Astrocyte (in vitro differentiated cells and primary cell): ENCODE results near the gene HMGCR. TPM values are rescaled to one million over a fixed set of nuclear protein-coding genes. Genes with fewer than 3 reads are reported as not detected.

Source experiments
- DNase-seq: peaks from one replicate; pipeline ENCODE4 v3.0.0-alpha.2; 2010; ENCODE audit warnings: low read depth
- FAIRE-seq: peaks from 2 replicates; lab custom pipeline; 2011; peaks lifted over from hg19 to GRCh38; lab: Jason Lieb, UNC
- H2AFZ ChIP-seq: 2 replicates; pipeline ENCODE4 v1.6.0; 2012; ENCODE audit warnings: low read depth, low read length, inconsistent platforms
- H3K27ac ChIP-seq: 2 replicates; pipeline ENCODE4 v1.5.1; 2011; ENCODE audit warnings: low read depth, low read length, inconsistent platforms
- H3K27me3 ChIP-seq: 2 replicates; pipeline ENCODE4 v1.6.0; 2011; ENCODE audit warnings: low read length, inconsistent platforms; ENCODE audit not compliant: insufficient read depth
- H3K36me3 ChIP-seq: 2 replicates; pipeline ENCODE4 v1.5.1; 2011; ENCODE audit warnings: low read length, inconsistent platforms; ENCODE audit not compliant: insufficient read depth
- H3K4me1 ChIP-seq: 2 replicates; pipeline ENCODE4 v1.5.1; 2011; ENCODE audit warnings: low read length, inconsistent platforms; ENCODE audit not compliant: insufficient read depth
- H3K4me2 ChIP-seq: 2 replicates; pipeline ENCODE4 v1.6.0; 2012; ENCODE audit warnings: low read length, inconsistent platforms
- H3K4me3 ChIP-seq: 2 replicates; pipeline ENCODE4 v1.5.1; 2011; ENCODE audit warnings: low read depth, mild to moderate bottlenecking, low read length, inconsistent platforms; ENCODE audit not compliant: insufficient read depth
- H3K79me2 ChIP-seq: 2 replicates; pipeline ENCODE4 v1.6.0; 2012; ENCODE audit warnings: mild to moderate bottlenecking, low read length, inconsistent platforms; ENCODE audit not compliant: insufficient read depth
- H3K9ac ChIP-seq: 2 replicates; pipeline ENCODE4 v1.6.0; 2012; ENCODE audit warnings: mild to moderate bottlenecking, low read length, inconsistent platforms
- H3K9me3 ChIP-seq: 2 replicates; pipeline ENCODE4 v1.5.1; 2012; ENCODE audit warnings: low read depth, mild to moderate bottlenecking, low read length, inconsistent platforms; ENCODE audit not compliant: insufficient read depth
- H4K20me1 ChIP-seq: 2 replicates; pipeline ENCODE4 v1.6.0; 2012; ENCODE audit warnings: low read length, inconsistent platforms; ENCODE audit not compliant: insufficient read depth
- H3K27ac Mint-ChIP-seq: one replicate; pipeline ENCODE4 v1.8.0; 2021; ENCODE audit warnings: mild to moderate bottlenecking, mixed read lengths; ENCODE audit not compliant: unreplicated experiment
- H3K27me3 Mint-ChIP-seq: one replicate; pipeline ENCODE4 v1.8.0; 2021; ENCODE audit warnings: low read depth, mixed read lengths; ENCODE audit not compliant: unreplicated experiment
- H3K36me3 Mint-ChIP-seq: one replicate; pipeline ENCODE4 v1.8.0; 2021; ENCODE audit warnings: low read depth, mixed read lengths; ENCODE audit not compliant: unreplicated experiment
- H3K4me1 Mint-ChIP-seq: one replicate; pipeline ENCODE4 v1.8.0; 2021; ENCODE audit warnings: low read depth, mixed read lengths; ENCODE audit not compliant: unreplicated experiment
- H3K4me3 Mint-ChIP-seq: one replicate; pipeline ENCODE4 v1.8.0; 2021; ENCODE audit warnings: mild to moderate bottlenecking, moderate library complexity, mixed read lengths; ENCODE audit not compliant: unreplicated experiment
- H3K9me3 Mint-ChIP-seq: one replicate; pipeline ENCODE4 v1.8.0; 2021; ENCODE audit warnings: mild to moderate bottlenecking, mixed read lengths; ENCODE audit not compliant: unreplicated experiment
- CTCF ChIP-seq: IDR thresholded peaks from 2 replicates; pipeline ENCODE4 v1.5.1; 2011; ENCODE audit warnings: low read depth, mild to moderate bottlenecking, inconsistent platforms, low read length, moderate library complexity; ENCODE audit not compliant: insufficient read depth
- EZH2 ChIP-seq: IDR thresholded peaks from 2 replicates; pipeline ENCODE4 v1.6.1; 2012; ENCODE audit warnings: mild to moderate bottlenecking, low read length, inconsistent platforms; ENCODE audit not compliant: insufficient read depth
- total RNA-seq: library from RNA; stranded (reverse); gene quantifications from 2 replicates; pipeline ENCODE4 v1.2.1, GENCODE V29; 2021

The HMGCR gene
- total RNA-seq, 1 donor from 2014 or later: 114 TPM

GRCh38 chr5:75395277-75395676 lies 58.3 kb downstream of the HMGCR start:
- H3K9me3 Mint-ChIP-seq: no peaks in the 10 kb centered on the region
- H3K9ac ChIP-seq: no peak overlapping the region
- no peak for DNase-seq
- no peaks in the 10 kb centered on the region for H3K4me1 ChIP-seq
- no peak overlapping the region for H3K27ac ChIP-seq
- H3K79me2 ChIP-seq: no peaks in the 10 kb centered on the region
- H3K9me3 ChIP-seq: no peaks in the 10 kb centered on the region
- no peaks in the 10 kb centered on the region for H3K27me3 ChIP-seq
- H3K36me3 ChIP-seq: peaks cover 6% of the 10 kb centered on the region
- H3K4me1 Mint-ChIP-seq: no peaks in the 10 kb centered on the region
- H4K20me1 ChIP-seq: no peaks in the 10 kb centered on the region
- H2AFZ ChIP-seq: no peak overlapping the region
- no peak overlapping the region for H3K27ac Mint-ChIP-seq
- FAIRE-seq: no peak
- no peak overlapping the region for H3K4me3 Mint-ChIP-seq
- TF ChIP-seq EZH2 (no peak), CTCF (no peak)
- peaks cover 2% of the 10 kb centered on the region for H3K36me3 Mint-ChIP-seq
- no peak overlapping the region for H3K4me3 ChIP-seq
- no peak overlapping the region for H3K4me2 ChIP-seq
- no peaks in the 10 kb centered on the region for H3K27me3 Mint-ChIP-seq

- Histone ChIP-seq H3K4me1 (no peaks in the 10 kb centered on the region), H3K4me2 (no peak overlapping the region), H3K4me3 (no peak overlapping the region), H3K9me3 (no peaks in the 10 kb centered on the region), H3K27me3 (no peaks in the 10 kb centered on the region), H3K9ac (no peak overlapping the region), H4K20me1 (no peaks in the 10 kb centered on the region), H3K27ac (no peak overlapping the region), H3K36me3 (no peaks in the 10 kb centered on the region), H3K79me2 (no peaks in the 10 kb centered on the region), H2AFZ (no peak overlapping the region)
- no peak for FAIRE-seq
- Mint-ChIP-seq H3K4me1 (peaks cover 7% of the 10 kb centered on the region), H3K36me3 (peaks cover 10% of the 10 kb centered on the region), H3K9me3 (no peaks in the 10 kb centered on the region), H3K4me3 (no peak overlapping the region), H3K27ac (peak overlapping the region; percentile 38), H3K27me3 (no peaks in the 10 kb centered on the region)
- DNase-seq: no peak
- TF ChIP-seq CTCF (no peak), EZH2 (no peak)
These were observed 68.3 kb downstream of the HMGCR start for GRCh38 chr5:75405296-75405695.

Other genes starting within 250 kb of the HMGCR start
- 0.07 and 0.14 TPM in 2 replicates for gene ANKRD31, start 100.3 kb upstream of the HMGCR start, total RNA-seq
- gene CERT1, start 174.4 kb downstream of the HMGCR start, total RNA-seq: 29.5 and 29.6 TPM in 2 replicates
- 27.5 and 27.6 TPM in 2 replicates for gene POLK, start 174.7 kb downstream of the HMGCR start, total RNA-seq